K562 (cell line): ENCODE measurements around the gene GAL3ST1.

Source experiments
- HDAC2 ChIP-seq: fragments of 450-650 bp; IDR thresholded peaks from 2 replicates; pipeline ENCODE4 v1.6.1; 2016; ENCODE audit warnings: mild to moderate bottlenecking
- SMAD4 ChIP-seq: fragments of 250-450 bp; sonication (Bioruptor Pico); conservative IDR thresholded peaks from 2 replicates; pipeline ENCODE4 v1.8.0; 2021; ENCODE audit warnings: inconsistent platforms, mild to moderate bottlenecking, moderate library complexity
- SPI1 ChIP-seq: IDR thresholded peaks from 2 replicates; pipeline ENCODE4 v1.6.1; 2011; ENCODE audit warnings: low read depth, low read length, control low read depth, borderline replicate concordance
- YBX1 ChIP-seq: fragments of 450-650 bp; IDR thresholded peaks from 2 replicates; pipeline ENCODE4 v1.7.1; 2016; ENCODE audit warnings: mild to moderate bottlenecking
- ZNF174 ChIP-seq: fragments of 250-450 bp; sonication (Bioruptor Pico); IDR thresholded peaks from 2 replicates; pipeline ENCODE4 v1.4.0; 2020; ENCODE audit warnings: mild to moderate bottlenecking
- ZNF592 ChIP-seq: fragments of 450-650 bp; IDR thresholded peaks from 2 replicates; pipeline ENCODE4 v1.6.1; 2017; ENCODE audit warnings: antibody characterized with exemption, mild to moderate bottlenecking
- TF ChIP-seq, protein P1 (sequence below), 3 experiments: IDR thresholded peaks in 2 of 3; conservative IDR thresholded peaks in 1 of 3; 2 replicates each; pipeline ENCODE4 v1.5.1; 2011 to 2012; ENCODE audit warnings: low read length in 3 of 3, mild to moderate bottlenecking in 3 of 3, control low read depth in 2 of 3, improper control_type of control experiment in 1 of 3, inconsistent platforms in 1 of 3, low read depth in 1 of 3, mixed read lengths in 1 of 3, moderate library complexity in 1 of 3; ENCODE audit not compliant: insufficient read depth in 2 of 3
- TF ChIP-seq, protein P2 (sequence below): sonication (generic); formaldehyde crosslinking; IDR thresholded peaks from 2 replicates; pipeline ENCODE4 v1.8.0; 2022; ENCODE audit warnings: mild to moderate bottlenecking, missing genetic modification reagents

DNA sequence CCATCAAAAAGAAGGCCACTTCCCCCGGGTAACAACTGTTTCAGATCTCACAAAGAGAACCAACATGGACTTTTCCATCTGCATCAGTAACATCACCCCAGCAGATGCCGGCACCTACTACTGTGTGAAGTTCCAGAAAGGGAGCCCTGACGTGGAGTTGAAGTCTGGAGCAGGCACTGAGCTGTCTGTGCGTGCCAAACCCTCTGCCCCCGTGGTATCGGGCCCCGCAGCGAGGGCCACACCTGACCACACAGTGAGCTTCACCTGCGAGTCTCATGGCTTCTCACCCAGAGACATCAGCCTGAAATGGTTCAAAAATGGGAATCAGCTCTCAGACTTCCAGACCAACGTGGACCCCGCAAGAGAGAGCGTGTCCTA lies 31.7 kb downstream of the GAL3ST1 start:
- TF ChIP-seq, protein P1, sequence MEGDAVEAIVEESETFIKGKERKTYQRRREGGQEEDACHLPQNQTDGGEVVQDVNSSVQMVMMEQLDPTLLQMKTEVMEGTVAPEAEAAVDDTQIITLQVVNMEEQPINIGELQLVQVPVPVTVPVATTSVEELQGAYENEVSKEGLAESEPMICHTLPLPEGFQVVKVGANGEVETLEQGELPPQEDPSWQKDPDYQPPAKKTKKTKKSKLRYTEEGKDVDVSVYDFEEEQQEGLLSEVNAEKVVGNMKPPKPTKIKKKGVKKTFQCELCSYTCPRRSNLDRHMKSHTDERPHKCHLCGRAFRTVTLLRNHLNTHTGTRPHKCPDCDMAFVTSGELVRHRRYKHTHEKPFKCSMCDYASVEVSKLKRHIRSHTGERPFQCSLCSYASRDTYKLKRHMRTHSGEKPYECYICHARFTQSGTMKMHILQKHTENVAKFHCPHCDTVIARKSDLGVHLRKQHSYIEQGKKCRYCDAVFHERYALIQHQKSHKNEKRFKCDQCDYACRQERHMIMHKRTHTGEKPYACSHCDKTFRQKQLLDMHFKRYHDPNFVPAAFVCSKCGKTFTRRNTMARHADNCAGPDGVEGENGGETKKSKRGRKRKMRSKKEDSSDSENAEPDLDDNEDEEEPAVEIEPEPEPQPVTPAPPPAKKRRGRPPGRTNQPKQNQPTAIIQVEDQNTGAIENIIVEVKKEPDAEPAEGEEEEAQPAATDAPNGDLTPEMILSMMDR (IDR thresholded peaks at IDR 0.05 in 2 of 3, conservative IDR thresholded peaks at IDR 0.05 in 1 of 3; ENCODE audit: insufficient read depth in 2 of 3, low read depth in 1 of 3, low read length in 3 of 3) = no peak
- no peak for TF ChIP-seq HDAC2
- no peak for TF ChIP-seq ZNF592
- TF ChIP-seq ZNF174 (CRISPR knock-in tag) = no peak
- no peak for TF ChIP-seq SMAD4 (CRISPR knock-in tag)
- TF ChIP-seq, protein P2, sequence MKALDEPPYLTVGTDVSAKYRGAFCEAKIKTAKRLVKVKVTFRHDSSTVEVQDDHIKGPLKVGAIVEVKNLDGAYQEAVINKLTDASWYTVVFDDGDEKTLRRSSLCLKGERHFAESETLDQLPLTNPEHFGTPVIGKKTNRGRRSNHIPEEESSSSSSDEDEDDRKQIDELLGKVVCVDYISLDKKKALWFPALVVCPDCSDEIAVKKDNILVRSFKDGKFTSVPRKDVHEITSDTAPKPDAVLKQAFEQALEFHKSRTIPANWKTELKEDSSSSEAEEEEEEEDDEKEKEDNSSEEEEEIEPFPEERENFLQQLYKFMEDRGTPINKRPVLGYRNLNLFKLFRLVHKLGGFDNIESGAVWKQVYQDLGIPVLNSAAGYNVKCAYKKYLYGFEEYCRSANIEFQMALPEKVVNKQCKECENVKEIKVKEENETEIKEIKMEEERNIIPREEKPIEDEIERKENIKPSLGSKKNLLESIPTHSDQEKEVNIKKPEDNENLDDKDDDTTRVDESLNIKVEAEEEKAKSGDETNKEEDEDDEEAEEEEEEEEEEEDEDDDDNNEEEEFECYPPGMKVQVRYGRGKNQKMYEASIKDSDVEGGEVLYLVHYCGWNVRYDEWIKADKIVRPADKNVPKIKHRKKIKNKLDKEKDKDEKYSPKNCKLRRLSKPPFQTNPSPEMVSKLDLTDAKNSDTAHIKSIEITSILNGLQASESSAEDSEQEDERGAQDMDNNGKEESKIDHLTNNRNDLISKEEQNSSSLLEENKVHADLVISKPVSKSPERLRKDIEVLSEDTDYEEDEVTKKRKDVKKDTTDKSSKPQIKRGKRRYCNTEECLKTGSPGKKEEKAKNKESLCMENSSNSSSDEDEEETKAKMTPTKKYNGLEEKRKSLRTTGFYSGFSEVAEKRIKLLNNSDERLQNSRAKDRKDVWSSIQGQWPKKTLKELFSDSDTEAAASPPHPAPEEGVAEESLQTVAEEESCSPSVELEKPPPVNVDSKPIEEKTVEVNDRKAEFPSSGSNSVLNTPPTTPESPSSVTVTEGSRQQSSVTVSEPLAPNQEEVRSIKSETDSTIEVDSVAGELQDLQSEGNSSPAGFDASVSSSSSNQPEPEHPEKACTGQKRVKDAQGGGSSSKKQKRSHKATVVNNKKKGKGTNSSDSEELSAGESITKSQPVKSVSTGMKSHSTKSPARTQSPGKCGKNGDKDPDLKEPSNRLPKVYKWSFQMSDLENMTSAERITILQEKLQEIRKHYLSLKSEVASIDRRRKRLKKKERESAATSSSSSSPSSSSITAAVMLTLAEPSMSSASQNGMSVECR (CRISPR knock-in tag) = no peak
- TF ChIP-seq SPI1 = no peak
- no peak for TF ChIP-seq YBX1
